Right atrium auricular region (tissue), 2 donors: ENCODE measurements around the gene PACC1. TPM values are rescaled to one million over a fixed set of nuclear protein-coding genes. Genes with fewer than 3 reads are reported as not detected.

Experiments used
- DNase-seq: peaks from one replicate; pipeline ENCODE4 v3.0.0-alpha.2; 2019; ENCODE audit warnings: low spot score
- H3K27ac ChIP-seq, 2 donors: fragments of 200-600 bp; sonication (generic); 1 replicate in 1 of 2; 2 replicates in 1 of 2; pipeline ENCODE4 v1.5.1; 2016 to 2019
- H3K27me3 ChIP-seq, 2 donors: fragments of 200-600 bp; sonication (generic); one replicate each; pipeline versions ENCODE4 v1.5.1 to v1.6.0; 2017 to 2019
- H3K36me3 ChIP-seq: fragments of 200-600 bp; sonication (generic); one replicate; pipeline ENCODE4 v1.5.1; 2016
- H3K4me1 ChIP-seq, 2 donors: fragments of 200-600 bp; sonication (generic); one replicate each; pipeline versions ENCODE4 v1.5.1 to v1.6.0; 2017 to 2019
- H3K4me3 ChIP-seq, 2 donors: fragments of 200-600 bp; sonication (generic); 1 replicate in 1 of 2; 2 replicates in 1 of 2; pipeline ENCODE4 v1.5.1; 2017 to 2019; ENCODE audit warnings: mild to moderate bottlenecking in 1 of 2, moderate library complexity in 1 of 2
- H3K9me3 ChIP-seq, 2 donors: fragments of 200-600 bp; sonication (generic); one replicate each; pipeline ENCODE4 v1.5.1; 2019
- total RNA-seq, 2 donors: library from RNA; depleted of rRNA; stranded (reverse); fragments of >200 nt; gene quantifications; one replicate each; pipeline ENCODE4 v1.1.0, GENCODE V29; 2016
- TF ChIP-seq, protein P1 (sequence below), 2 donors: fragments of 200-600 bp; sonication (generic); IDR thresholded peaks; one replicate each; pipeline ENCODE4 v1.5.1; 2019; ENCODE audit warnings: antibody characterized with exemption in 2 of 2

PACC1 gene
- total RNA-seq, 2 donors from 2014 or later, result 2.2 to 3.6 TPM

DNA sequence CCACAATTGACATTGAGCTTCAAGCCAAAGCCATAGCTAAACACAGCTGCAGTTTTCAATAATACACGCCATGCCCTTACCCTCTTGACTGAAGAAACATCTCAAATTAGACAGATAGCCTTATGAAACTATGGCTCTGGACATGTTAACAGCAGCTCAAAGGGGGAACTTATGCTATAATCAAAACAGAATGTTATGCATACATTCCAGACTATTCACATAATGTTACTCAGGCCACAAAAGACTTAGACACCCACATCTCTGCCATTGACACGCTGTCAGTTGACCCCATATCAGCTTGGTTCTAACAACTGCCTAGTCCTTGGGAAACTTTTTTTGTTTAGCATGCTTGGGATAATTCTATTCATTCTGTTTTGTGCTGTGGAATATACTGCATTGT lies 15.7 kb upstream of the PACC1 start:
- Histone ChIP-seq H3K4me1 (peaks cover 0 to 9% of the 10 kb centered on the region in 2 donors), H3K4me3 (no peak overlapping the region), H3K36me3 (no peaks in the 10 kb centered on the region), H3K27me3 (no peaks in the 10 kb centered on the region), H3K27ac (no peak overlapping the region), H3K9me3 (no peaks in the 10 kb centered on the region)
- no peak for DNase-seq
- TF ChIP-seq, protein P1, sequence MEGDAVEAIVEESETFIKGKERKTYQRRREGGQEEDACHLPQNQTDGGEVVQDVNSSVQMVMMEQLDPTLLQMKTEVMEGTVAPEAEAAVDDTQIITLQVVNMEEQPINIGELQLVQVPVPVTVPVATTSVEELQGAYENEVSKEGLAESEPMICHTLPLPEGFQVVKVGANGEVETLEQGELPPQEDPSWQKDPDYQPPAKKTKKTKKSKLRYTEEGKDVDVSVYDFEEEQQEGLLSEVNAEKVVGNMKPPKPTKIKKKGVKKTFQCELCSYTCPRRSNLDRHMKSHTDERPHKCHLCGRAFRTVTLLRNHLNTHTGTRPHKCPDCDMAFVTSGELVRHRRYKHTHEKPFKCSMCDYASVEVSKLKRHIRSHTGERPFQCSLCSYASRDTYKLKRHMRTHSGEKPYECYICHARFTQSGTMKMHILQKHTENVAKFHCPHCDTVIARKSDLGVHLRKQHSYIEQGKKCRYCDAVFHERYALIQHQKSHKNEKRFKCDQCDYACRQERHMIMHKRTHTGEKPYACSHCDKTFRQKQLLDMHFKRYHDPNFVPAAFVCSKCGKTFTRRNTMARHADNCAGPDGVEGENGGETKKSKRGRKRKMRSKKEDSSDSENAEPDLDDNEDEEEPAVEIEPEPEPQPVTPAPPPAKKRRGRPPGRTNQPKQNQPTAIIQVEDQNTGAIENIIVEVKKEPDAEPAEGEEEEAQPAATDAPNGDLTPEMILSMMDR (IDR thresholded peaks at IDR 0.05), result no peak

DNA sequence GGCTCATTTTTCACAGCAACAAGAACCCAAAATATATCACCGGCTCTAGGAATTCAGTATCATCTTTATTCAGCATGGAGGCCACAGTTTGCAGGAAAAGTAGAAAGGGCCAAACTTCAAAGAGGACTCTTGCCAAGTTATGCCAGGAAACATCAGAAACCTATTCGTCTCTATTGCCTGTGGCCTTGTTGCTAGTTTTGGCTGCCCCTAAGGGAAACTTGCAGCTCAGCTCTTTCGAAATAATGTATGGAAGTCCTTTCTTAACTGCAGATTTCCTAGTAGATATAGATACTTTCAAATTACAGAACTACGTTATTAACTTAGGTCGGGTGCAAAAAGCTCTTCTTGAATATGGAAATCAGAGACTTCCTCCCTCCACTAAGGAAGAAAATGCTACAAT lies 13.8 kb upstream of the PACC1 start:
- H3K36me3 ChIP-seq, result no peaks in the 10 kb centered on the region
- no peak overlapping the region for H3K27ac ChIP-seq
- no peaks in the 10 kb centered on the region for H3K27me3 ChIP-seq
- H3K4me1 ChIP-seq, result peaks cover 0 to 3% of the 10 kb centered on the region in 2 donors
- DNase-seq, result no peak
- TF ChIP-seq, protein P1 (IDR thresholded peaks at IDR 0.05), result no peak
- no peaks in the 10 kb centered on the region for H3K9me3 ChIP-seq
- H3K4me3 ChIP-seq, result no peak overlapping the region

DNA sequence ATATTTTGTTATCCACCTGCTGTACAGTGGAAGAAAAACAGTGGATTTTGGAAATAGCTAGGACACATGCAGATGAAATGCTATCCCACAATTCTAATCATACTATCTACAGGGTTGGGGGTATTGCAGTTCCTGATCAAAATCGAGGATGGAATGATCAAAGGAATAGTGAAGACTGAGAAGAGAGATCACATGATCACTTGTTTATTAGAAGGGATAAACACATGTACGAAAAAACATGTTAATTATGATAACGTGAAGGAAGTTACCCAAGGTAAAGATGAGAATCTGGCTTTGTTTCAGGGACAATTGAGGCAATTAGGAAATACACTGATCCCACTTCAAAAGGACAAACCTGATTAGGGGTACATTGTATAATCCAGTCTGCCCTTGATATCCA lies 9.2 kb upstream of the PACC1 start:
- DNase-seq, result no peak
- Histone ChIP-seq H3K36me3 (no peaks in the 10 kb centered on the region), H3K4me3 (no peak overlapping the region), H3K4me1 (no peaks in the 10 kb centered on the region), H3K27ac (no peak overlapping the region), H3K27me3 (no peaks in the 10 kb centered on the region), H3K9me3 (no peaks in the 10 kb centered on the region)
- TF ChIP-seq, protein P1 (IDR thresholded peaks at IDR 0.05), result no peak

DNA sequence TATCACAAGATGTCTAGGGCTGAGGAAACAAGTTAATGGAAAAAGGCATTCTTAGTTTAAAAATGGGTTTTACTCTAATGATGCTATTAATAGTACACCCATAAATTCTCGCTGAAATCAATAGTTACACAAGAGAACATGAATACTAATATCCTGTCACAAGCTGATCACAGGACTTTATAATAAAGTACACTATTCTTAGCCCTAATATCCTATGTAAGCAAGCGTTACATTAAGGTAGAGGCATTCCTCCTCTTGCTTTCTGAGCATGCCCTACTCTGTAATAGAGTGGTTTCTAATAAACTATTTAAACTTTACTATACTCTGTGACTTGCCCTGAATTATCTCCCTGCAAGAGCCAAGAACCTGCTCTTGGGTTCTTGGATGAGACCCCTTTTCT lies 6.5 kb upstream of the PACC1 start:
- Histone ChIP-seq H3K36me3 (no peaks in the 10 kb centered on the region), H3K9me3 (no peaks in the 10 kb centered on the region), H3K27me3 (no peaks in the 10 kb centered on the region), H3K4me1 (no peaks in the 10 kb centered on the region), H3K4me3 (no peak overlapping the region), H3K27ac (no peak overlapping the region)
- TF ChIP-seq, protein P1 (IDR thresholded peaks at IDR 0.05), result no peak
- DNase-seq, result no peak

DNA sequence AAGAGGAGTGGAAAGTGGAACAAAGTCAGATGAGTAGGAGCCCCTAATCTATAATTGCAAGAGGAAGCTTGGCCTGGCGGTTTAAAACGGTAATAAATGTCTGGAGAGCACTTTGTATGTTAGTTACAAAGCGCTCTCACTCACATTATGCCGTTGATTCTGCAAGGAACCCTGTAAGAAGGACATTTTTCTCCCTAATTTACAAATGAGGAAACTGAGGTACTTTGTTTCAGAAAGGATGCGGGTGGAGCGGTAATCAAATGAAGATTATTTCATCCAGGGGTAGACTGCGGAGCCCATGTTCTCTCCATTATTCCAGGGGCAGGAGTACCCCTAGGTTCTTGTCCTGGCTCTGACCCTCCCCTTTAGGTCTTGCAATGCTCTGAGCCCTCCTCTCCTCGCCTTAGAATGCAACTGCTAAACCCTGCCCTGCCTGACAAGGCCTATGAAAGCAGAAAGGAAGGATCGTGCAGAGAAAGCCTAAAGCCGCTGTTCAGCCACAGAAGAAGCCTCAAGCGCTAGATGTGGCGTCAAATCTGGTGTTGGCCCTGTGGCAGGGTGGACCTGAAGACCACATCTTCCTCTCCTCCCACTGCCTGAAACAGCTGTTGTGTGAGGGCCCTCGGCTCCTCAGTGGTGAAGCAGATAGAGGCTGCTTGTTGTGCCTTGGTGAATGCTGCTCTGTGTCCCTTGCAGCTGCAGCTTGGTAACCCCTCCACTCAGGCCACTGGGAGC lies 588 bp upstream of the PACC1 start:
- H3K27ac ChIP-seq, result peak overlapping the region; percentile 50 to 59
- TF ChIP-seq, protein P1 (IDR thresholded peaks at IDR 0.05), result no peak

DNA sequence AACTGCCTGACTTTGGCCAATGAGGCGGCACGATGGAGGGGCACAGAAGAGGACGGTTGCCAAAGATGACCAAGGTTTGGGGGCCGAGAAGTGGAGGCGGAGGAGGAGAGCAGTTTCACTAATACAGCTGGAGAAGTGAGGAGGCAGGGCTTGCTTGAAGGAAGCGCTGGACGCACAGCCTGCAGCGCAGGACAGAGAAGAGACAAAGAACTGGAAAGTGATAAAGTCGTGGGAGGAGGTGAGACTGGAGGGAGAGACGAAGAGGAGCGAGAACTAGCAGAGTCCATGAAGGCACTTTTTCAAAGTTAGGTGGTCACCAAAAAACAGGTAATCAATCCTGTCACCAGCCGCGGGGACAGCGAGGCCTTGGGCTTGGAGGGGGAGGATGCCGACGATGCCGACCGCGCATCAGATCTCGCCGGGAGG lies 771 bp downstream of the PACC1 start:
- TF ChIP-seq, protein P1 (IDR thresholded peaks at IDR 0.05), result no peak
- no peak for DNase-seq
- H3K4me3 ChIP-seq, result peak overlapping the region; percentile 73 to 86
- H3K27me3 ChIP-seq, result no peaks in the 10 kb centered on the region
- H3K4me1 ChIP-seq, result peaks cover 0 to 14% of the 10 kb centered on the region in 2 donors
- peak overlapping the region in 1 of 2 donors; percentile 59 for H3K27ac ChIP-seq
- no peaks in the 10 kb centered on the region for H3K9me3 ChIP-seq
- H3K36me3 ChIP-seq, result peaks cover 10% of the 10 kb centered on the region

More for the DNA sequence above, 588 bp upstream of the PACC1 start:
- H3K27me3 ChIP-seq, result no peaks in the 10 kb centered on the region
- no peaks in the 10 kb centered on the region for H3K9me3 ChIP-seq
- H3K4me1 ChIP-seq, result peaks cover 0 to 14% of the 10 kb centered on the region in 2 donors
- DNase-seq, result no peak
- H3K36me3 ChIP-seq, result peaks cover 2% of the 10 kb centered on the region
- H3K4me3 ChIP-seq, result peak overlapping the region; percentile 73 to 86
